ENCODE data around the gene ZNF562.

The ZNF562 gene

GRCh38 chr19:9673912-9674662 is 813 bp downstream of the ZNF562 start:
- intact Hi-C loops (cut with DNase I; ENCODE audit: low total_unique reads) = loop anchor here (2.0 to 10.0 kb wide), 2 partner anchors 49 to 95 kb away; partner anchors contain the start of genes ZNF561 and ZNF846
- Histone ChIP-seq H3K27me3 (no peaks in the 10 kb centered on the region), H3K4me1 (no peaks in the 10 kb centered on the region)

GRCh38 chr19:9672893-9673292 is 2.0 kb downstream of the ZNF562 start:
- H3K27me3 ChIP-seq = no peaks in the 10 kb centered on the region
- H3K9me3 ChIP-seq = peaks cover 0 to 35% (median 14%) of the 10 kb centered on the region in 3 donors
- intact Hi-C loops (cut with DNase I; ENCODE audit: low total_unique reads) = loop anchor here (10.0 kb wide), 1 partner anchor 48 kb away; the partner anchor contains the start of gene ZNF561
- no peak for DNase-seq
- H3K4me1 ChIP-seq = no peaks in the 10 kb centered on the region
- no peak overlapping the region for H3K4me3 ChIP-seq
- peaks cover 15 to 26% (median 25%) of the 10 kb centered on the region in 3 donors for H3K36me3 ChIP-seq
- no peak overlapping the region for H3K27ac ChIP-seq
- no peak for TF ChIP-seq CTCF (IDR thresholded peaks at IDR 0.05)

More at GRCh38 chr19:9673912-9674662, 813 bp downstream of the ZNF562 start:
- Histone ChIP-seq H3K9me3 (peaks cover 0 to 24% (median 3%) of the 10 kb centered on the region in 3 donors), H3K27ac (peak overlapping the region; percentile 91 to 93), H3K36me3 (peaks cover 15 to 26% (median 25%) of the 10 kb centered on the region in 3 donors), H3K4me3 (peak overlapping the region; percentile 71 to 86)
- TF ChIP-seq CTCF (IDR thresholded peaks at IDR 0.05) = no peak
- no peak for DNase-seq

- Histone ChIP-seq H3K4me1 (no peaks in the 10 kb centered on the region), H3K36me3 (peaks cover 24 to 34% (median 26%) of the 10 kb centered on the region in 3 donors), H3K27ac (no peak overlapping the region), H3K9me3 (peaks cover 0 to 42% (median 14%) of the 10 kb centered on the region in 3 donors), H3K4me3 (no peak overlapping the region), H3K27me3 (no peaks in the 10 kb centered on the region)
- no peak for TF ChIP-seq CTCF (IDR thresholded peaks at IDR 0.05)
- DNase-seq = no peak
- intact Hi-C loops (cut with DNase I; ENCODE audit: low total_unique reads) = loop anchor here (10.0 kb wide), 1 partner anchor 47 kb away; the partner anchor contains the start of gene ZNF561
Observed at GRCh38 chr19:9671655-9672054, 3.2 kb downstream of the ZNF562 start.

GRCh38 chr19:9668544-9668943 is 6.4 kb downstream of the ZNF562 start:
- no peak for TF ChIP-seq CTCF (IDR thresholded peaks at IDR 0.05)
- DNase-seq = no peak
- H3K4me1 ChIP-seq = no peaks in the 10 kb centered on the region
- no peak overlapping the region for H3K4me3 ChIP-seq
- intact Hi-C loops (cut with DNase I; ENCODE audit: low total_unique reads) = no loop called here
- peaks cover 30 to 40% (median 33%) of the 10 kb centered on the region in 3 donors for H3K36me3 ChIP-seq
- no peaks in the 10 kb centered on the region for H3K27me3 ChIP-seq
- H3K27ac ChIP-seq = no peak overlapping the region
- H3K9me3 ChIP-seq = peaks cover 0 to 36% (median 14%) of the 10 kb centered on the region in 3 donors

GRCh38 chr19:9667898-9668297 is 7.0 kb downstream of the ZNF562 start:
- peaks cover 0 to 29% (median 14%) of the 10 kb centered on the region in 3 donors for H3K9me3 ChIP-seq
- TF ChIP-seq CTCF (IDR thresholded peaks at IDR 0.05) = no peak
- no peak overlapping the region for H3K4me3 ChIP-seq
- no peak for DNase-seq
- H3K27me3 ChIP-seq = no peaks in the 10 kb centered on the region
- intact Hi-C loops (cut with DNase I; ENCODE audit: low total_unique reads) = no loop called here
- peaks cover 28 to 36% (median 30%) of the 10 kb centered on the region in 3 donors for H3K36me3 ChIP-seq
- no peaks in the 10 kb centered on the region for H3K4me1 ChIP-seq
- no peak overlapping the region for H3K27ac ChIP-seq
